Activated gamma-delta T cell treated with Interleukin-2 at 50 U/mL for 16 hours (primary cell): ENCODE data around the gene CLEC7A.

Experiments used
- DNase-seq: peaks from one replicate; pipeline ENCODE4 v3.0.0-alpha.2; 2020

CLEC7A gene

DNA sequence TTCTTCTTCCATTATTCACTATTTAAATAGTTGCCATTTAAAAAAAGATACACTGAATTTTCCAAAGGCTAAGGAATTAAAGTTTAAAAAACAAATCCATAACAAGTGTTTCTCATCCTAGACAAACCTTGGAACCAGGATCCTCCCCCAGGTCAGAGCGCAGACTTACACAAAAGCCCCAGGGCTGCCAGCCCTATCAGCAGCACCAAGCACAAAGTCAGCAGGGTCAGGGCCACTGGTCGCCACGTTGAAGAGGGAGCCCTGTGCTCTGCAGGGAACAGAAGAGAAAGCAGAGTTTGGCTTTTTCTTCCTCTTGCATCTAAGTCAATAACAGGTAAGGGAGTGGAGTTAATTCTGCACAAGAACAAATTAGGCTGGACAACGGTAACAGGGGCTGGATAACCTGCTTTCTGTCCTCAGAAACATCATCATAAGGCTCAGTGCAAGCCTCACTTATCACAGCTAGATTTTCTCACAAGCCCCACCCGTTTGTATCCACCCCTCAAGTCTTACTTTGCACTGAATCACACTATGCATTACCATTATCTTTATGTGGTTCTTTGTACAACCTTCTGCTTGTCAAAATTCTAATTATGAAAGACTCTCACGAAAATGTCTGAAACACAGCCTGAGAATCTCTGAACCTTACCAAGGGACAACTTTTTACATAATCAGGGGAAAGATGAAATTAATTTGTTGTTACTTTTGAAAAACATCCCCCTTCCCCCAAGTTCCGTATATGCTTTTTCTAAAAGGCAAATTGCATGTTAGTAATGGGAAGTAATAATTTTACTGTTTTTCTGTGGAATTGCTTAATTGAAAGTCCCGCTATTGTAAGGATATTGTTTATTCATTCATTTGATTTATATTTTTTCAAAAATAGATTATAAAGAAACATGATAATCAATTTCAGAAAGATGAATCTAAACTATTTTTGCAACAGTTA is 40.8 kb downstream of the CLEC7A start:
- no peak for DNase-seq

DNA sequence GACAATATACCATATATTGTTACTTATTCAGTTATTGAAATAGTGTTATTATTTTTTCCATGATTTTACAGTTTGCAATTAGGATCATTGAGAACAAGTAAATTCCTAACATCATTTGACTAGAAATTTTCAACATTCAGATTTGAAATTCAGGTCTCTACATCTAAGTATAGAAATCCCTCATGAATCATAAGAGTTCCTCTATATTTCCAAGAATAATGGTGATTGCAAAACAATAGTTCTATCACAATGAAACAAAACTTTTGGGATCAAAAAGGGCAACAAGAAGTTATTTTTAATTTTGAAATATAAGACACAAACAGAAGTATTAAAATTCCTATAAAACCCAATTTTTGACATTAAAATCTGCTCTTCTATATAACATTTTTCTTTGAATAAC is 42.0 kb downstream of the CLEC7A start:
- no peak for DNase-seq

DNA sequence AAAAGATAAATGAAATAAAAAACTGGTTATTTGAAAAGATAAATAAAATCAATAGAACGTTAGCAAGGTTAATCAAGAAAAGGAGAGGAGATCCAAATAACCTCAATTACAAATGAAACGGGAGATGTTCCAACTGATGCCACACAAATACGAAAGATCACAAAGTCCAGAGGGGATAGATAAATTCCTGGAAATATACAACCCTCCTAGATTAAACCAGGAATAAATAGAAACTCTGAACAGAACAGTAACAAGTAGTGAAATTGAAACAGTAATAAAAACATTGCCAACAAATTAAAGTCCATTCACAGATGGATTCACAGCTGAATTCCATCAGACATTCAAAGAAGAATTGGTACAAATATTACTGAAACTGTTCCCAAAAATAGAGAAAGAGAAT is 43.6 kb downstream of the CLEC7A start:
- no peak for DNase-seq

DNA sequence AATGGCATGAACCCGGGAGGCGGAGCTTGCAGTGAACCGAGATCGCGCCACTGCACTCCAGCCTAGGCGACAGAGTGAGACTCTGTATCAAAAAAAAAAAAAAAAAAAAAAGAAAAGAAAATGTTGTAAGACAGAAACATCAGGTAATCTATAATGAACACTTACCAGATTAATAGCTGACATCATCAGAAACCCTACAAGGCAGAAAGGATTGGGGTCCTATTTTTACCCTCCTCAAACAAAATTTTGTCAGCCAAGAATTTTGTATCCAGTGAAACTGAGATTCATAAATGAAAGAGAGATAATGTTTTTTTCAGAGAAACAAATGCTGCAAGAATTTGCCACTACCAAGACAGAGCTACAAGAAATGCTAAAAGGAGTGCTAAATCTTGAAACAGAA is 45.3 kb downstream of the CLEC7A start:
- DNase-seq, result no peak

DNA sequence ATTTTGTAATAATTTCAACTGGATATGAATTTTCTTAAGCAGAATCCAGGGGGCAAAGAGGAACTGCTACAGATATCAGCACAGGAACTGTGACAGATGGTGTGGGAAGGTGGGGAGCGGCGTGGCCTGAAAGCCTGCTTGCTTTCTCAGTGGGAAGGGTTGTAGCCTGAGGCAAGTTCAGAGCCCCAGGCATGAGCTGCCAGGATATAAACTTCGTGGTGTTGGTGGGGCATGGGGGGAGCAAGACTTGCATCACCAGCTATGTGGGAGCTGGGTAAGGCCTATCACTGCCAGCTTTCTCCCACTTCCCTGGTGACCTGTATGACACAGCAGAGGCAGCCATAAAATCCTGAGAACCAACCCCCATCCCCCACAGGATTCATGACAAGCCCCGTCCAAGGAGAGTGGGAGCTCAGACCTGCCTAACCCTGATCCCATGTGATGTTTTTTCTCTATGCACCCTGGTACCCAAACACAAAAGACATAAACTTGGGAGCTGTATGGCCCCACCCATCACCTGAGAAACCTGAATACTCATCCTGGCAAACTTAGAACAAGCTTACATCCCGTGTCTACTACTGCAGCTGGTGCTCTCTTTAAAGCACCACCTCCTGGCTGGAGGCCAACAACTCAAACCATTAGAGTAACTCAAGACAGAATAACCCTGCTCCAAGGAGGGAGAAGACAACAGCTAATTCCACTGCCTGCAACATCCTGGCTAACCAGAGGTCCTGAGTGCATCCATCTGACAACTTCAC is 47.7 kb downstream of the CLEC7A start:
- no peak for DNase-seq

DNA sequence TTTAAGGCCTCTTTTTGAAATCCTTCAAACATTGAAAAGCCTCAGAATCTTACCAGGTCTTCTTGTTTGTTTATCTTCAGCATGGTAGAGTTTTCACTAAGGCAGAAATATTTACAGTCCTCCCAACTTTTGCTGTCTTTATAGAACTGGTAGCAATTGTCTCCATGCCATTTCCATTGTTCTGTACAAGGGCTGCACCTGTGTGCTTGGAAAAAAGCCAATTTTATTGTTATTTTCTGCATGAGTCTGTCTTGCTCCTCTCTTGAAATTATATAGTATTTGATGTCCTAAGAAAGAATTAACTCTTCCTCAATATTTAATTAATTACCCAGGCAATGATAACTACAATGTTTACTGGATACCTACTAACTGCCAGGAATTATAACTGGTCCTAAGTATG is 54.5 kb downstream of the CLEC7A start:
- no peak for DNase-seq

DNA sequence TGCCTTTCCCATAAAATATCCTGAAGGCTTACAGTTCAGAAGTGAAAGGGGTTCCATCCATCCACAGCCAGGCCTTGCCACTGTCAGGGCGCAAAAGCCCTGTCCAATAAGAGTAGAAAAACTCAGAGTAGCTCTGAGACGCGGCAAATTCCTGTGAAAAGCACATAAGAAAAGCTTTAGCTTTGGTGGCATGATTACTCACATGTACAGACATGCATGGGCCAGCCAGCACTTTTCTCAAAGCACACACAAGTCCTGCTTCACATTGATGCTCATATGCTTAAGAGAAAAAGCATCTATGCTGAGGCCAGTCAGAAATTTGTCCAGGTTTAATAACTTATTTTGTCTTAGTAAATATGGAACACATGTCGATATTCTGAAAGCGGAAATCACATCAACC is 56.7 kb downstream of the CLEC7A start:
- no peak for DNase-seq

DNA sequence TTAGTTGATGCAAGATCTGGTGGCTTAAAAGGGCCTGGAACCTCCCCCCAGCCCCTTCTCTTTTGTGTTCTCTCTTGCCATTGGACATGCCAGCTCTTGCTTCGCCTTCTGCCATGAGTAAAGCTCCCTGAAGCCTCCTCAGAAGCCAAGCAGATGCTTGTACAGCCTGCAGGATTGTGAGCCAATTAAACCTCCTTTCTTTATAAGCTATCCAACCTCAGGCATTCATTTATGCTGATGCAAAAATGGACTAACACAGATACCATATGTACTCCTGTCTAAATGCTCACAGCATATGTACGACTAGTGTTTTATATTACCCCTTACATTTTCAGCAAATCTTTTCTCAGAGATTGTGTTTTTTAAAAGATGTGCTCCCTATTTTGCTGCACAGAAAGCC is 57.9 kb downstream of the CLEC7A start:
- no peak for DNase-seq

DNA sequence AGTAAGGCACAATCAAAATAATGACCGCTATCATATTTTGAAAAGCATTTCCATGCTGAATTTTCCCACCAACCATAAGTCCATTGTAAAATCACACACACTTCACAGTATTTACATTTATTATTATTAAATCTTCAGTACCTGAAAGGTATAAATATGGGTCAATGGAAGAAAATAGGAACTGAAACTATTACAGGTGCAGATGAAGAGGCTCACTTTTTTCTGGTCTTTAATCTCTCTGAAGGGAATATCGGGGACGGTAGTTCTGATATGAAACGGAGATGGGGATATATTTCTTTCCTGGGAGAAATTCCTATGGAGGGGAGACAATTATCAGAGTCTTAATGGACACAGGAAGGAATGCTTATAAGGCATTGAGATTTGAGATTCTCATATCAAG is 59.6 kb downstream of the CLEC7A start:
- no peak for DNase-seq

DNA sequence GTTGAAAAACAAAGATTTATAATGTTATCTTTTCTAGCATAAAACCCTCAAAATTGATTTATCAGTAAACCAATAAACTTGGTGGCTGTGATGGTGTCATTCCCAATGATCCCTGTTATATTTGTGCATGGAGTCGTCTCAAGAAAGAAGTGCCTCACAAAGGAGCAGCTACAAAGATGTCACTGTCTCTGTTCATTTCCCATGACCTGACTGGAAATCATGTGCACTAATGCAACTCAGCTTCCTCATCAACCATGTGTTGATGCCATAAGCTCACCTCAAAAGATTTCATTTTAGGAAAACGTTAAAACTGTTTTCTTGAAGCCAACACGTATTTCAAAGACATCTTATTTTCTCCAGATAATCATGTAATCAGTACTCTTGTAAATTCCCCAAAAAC is 60.0 kb downstream of the CLEC7A start:
- DNase-seq, result no peak

DNA sequence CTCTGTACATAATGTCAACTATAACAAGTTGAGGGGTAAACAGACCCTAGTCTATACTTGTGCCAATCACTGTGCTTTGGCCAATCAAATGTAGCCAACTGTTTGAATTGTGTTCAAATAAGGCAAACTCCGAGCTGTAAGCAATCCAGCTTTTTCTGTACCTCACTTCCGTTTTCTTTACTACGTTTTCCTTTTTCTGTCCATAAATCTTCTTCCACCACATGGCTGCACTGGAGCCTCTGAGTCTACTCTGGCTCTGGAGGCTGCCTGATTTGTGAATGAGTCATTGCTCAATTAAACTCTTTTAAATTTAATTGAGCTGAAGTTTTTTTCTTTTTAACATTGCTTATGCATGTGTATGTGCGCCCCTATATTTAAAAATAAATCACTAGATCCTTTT is 60.9 kb downstream of the CLEC7A start:
- DNase-seq, result no peak

DNA sequence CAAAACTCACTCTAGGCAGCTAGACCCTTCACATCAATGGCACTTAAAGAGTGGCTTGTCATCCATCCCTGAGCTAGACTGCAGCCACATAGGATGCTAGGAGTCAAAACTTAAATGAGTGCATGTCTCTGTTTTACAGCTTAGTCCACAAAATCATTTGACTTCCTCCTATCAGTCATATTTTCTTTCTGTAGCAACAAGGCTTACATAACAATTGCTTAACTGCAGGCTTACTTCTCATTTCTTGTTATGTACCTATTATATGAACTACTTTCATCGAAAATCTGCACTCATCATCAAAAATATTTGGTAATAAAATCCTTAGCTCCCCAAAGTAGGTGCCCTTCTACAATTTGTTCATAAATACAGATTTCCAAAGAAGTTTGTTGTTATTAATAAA is 61.4 kb downstream of the CLEC7A start:
- DNase-seq, result no peak

DNA sequence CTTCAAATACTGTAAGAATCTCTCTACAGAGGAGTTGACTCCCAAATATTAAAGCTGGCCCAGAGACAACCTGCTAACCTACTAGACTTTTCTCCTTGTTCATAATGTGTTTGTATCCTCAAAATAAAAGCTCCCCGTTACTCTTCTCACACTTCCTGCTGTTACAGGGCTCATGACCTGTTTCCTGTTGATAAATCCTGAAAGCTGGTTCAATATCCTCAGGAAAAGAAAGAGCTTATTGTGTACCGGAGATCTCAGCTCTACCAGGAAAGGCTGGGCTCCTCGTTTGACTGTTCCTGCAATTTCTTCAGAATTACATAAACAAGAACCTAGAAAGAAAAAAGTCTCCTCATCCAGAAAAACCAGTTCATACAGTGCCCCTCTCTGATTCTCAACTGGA is 62.1 kb downstream of the CLEC7A start:
- no peak for DNase-seq

DNA sequence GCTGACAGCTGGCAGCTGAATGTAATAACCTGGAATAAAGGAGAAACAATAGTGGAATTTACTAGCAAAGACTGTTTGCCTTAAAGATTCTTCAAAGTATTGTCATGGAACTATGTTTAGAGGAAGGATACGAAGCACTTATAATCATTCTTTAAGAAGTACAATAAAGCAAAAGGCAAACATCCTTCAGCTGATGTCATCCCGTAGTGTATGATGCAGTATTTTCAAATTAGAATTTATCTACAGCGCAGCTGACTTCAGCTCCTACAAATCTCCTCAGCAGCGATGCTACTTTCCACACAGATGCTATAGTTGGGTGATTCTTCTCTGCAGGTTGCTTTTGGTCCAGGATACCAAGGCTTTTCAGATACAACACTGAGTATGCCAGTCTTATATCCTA is 62.7 kb downstream of the CLEC7A start:
- DNase-seq, result no peak
